Prostate gland (tissue), 2 donors: ENCODE measurements around the gene PGA5.

Source experiments
- POLR2A ChIP-seq: fragments of 450-650 bp; IDR thresholded peaks from one replicate; pipeline ENCODE4 v1.6.1; 2016; ENCODE audit warnings: antibody characterized with exemption, mild to moderate bottlenecking
- POLR2AphosphoS5 ChIP-seq: sonication (generic); formaldehyde crosslinking; IDR thresholded peaks from one replicate; pipeline ENCODE4 v1.6.1; 2017; ENCODE audit warnings: antibody characterized with exemption
- TF ChIP-seq, protein P1 (sequence below), 4 experiments: fragments of 200-600 bp in 2 of 4; fragments of 450-650 bp in 2 of 4; sonication (generic) in 2 of 4; IDR thresholded peaks; 1 replicate in 3 of 4; 2 replicates in 1 of 4; pipeline ENCODE4 v1.5.1; 2016 to 2019; ENCODE audit warnings: antibody characterized with exemption in 4 of 4, mild to moderate bottlenecking in 2 of 4, moderate library complexity in 2 of 4

DNA sequence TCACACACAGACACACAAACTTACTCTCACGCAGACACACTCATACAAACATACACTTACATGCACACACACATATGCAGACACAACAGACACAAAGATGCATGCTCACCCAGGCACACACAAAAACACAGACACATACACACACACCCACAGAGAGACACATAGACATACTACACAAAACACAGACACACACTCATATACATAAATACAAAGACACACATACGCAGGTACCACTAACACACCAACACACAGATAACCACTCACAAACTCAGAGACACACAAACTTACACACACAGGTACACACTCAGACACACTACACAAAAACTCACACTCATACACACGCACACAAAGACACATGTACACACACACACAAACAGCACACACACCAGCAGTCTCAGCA is 31.8 kb downstream of the PGA5 start:
- no peak for TF ChIP-seq POLR2A
- TF ChIP-seq, protein P1, sequence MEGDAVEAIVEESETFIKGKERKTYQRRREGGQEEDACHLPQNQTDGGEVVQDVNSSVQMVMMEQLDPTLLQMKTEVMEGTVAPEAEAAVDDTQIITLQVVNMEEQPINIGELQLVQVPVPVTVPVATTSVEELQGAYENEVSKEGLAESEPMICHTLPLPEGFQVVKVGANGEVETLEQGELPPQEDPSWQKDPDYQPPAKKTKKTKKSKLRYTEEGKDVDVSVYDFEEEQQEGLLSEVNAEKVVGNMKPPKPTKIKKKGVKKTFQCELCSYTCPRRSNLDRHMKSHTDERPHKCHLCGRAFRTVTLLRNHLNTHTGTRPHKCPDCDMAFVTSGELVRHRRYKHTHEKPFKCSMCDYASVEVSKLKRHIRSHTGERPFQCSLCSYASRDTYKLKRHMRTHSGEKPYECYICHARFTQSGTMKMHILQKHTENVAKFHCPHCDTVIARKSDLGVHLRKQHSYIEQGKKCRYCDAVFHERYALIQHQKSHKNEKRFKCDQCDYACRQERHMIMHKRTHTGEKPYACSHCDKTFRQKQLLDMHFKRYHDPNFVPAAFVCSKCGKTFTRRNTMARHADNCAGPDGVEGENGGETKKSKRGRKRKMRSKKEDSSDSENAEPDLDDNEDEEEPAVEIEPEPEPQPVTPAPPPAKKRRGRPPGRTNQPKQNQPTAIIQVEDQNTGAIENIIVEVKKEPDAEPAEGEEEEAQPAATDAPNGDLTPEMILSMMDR (IDR thresholded peaks at IDR 0.05), result no peak
- no peak for TF ChIP-seq POLR2AphosphoS5
